Measurements from ENCODE around the gene PRR20E. TPM values are rescaled to one million over a fixed set of nuclear protein-coding genes. Genes with fewer than 3 reads are reported as not detected.
"Not testable (repeated sequence)": the region's sequence is repeated elsewhere in the genome, so short reads cannot be mapped to it uniquely, and the experiment has no call there.

The PRR20E gene
- total and polyA plus RNA-seq, 9 of the 15 experiments (the other 6 are each of a cell fraction or from before 2014, with no cell fraction given) = not detected

DNA sequence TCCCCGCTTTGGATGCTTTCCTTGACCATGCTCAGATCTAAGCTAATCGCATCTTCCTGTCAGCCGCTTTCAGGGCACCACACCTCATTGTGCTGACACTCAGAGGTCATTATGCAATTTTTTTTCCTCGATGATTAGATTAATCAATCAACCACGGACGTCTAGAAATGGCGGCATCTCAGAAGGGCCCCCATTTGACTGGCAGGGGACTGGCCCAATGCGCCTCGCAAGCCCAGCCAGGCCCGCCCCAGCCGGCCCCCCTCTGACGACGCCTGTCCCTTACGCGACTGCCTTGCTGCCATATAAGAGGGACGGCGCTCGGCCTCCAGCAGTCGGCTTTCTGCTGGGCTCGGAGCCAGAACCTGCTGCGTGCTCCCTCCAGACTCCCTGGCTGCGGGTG, 6.7 kb upstream of the PRR20E start, which contains the start of gene PRR20D:
Gene PRR20D, plus strand, starts transcription at position 301 of the 400 bp plus-strand sequence. CDS start 387 bp downstream, outside the sequence.
- ATAC-seq; H3K9me3 ChIP-seq (replicated peaks; ENCODE audit: control insufficient read depth, insufficient read depth, low read depth, low read length); DNase-seq (ENCODE audit: extremely low read depth in 1 of 4, low spot score in 3 of 4); H3K9me1 ChIP-seq (ENCODE audit: control insufficient read depth, insufficient read depth, low read length); H3K4me3 ChIP-seq; H3K9ac ChIP-seq (ENCODE audit: insufficient read depth in 1 of 2, low read depth in 2 of 2, low read length in 2 of 2); H3K79me2 ChIP-seq (ENCODE audit: control insufficient read depth, insufficient read depth, low read length); H3K4me2 ChIP-seq (ENCODE audit: insufficient read depth, low read length); H3K36me3 ChIP-seq (ENCODE audit: control insufficient read depth, insufficient read depth, low read length); intact Hi-C loops (cut with micrococcal nuclease); FAIRE-seq; POLR2A ChIA-PET; BruUV-seq (replicated peaks); H3K27me3 ChIP-seq (ENCODE audit: control insufficient read depth in 2 of 2, insufficient read depth in 2 of 2, low read length in 2 of 2); H4K20me1 ChIP-seq (replicated peaks; ENCODE audit: control insufficient read depth, insufficient read depth, low read length); CTCF ChIA-PET (ENCODE audit: low intra/inter-chr PET ratio); in situ Hi-C loops (cut with MboI); H3K4me1 ChIP-seq (replicated peaks in 1 of 2; ENCODE audit: control insufficient read depth in 2 of 2, insufficient read depth in 2 of 2, low read length in 2 of 2); H2AFZ ChIP-seq (ENCODE audit: low read depth, low read length); H3K27ac ChIP-seq (ENCODE audit: extremely low read depth, low read depth, low read length): not testable (repeated sequence)
- no CpG with 5 or more reads among the region's 22 CpGs for WGBS (ENCODE audit: insufficient coverage, low coverage, missing lambda C conversion rate)

DNA sequence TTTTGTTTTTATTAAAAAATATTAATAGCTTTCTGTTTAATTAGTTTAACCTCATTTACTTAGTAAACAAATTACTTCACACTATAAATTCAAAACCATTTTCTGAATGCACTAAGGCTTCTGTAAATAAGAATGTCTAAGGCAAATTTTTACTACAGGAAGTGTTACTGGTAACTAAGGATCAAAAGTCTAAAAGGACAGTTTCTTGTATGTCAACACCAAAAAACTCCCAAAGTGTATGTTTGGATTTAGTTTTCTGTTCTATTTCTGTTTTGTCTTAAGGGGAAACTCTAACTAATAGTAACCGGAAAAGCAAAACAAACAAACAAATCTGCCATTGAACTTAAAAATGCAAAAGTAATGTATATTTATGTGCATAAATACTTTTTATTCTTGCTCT, 24.7 kb downstream of the PRR20E start:
- ATAC-seq (no peak), DNase-seq (ENCODE audit: extremely low read depth in 1 of 4, low spot score in 3 of 4) (no peak), FAIRE-seq (no peak)
- Histone ChIP-seq H3K36me3 (ENCODE audit: control insufficient read depth, insufficient read depth, low read length) (no peaks in the 10 kb centered on the region), H3K9me3 (replicated peaks; ENCODE audit: control insufficient read depth, insufficient read depth, low read depth, low read length) (no peaks in the 10 kb centered on the region), H3K4me3 (no peak overlapping the region), H3K27ac (ENCODE audit: extremely low read depth, low read depth, low read length) (no peak overlapping the region), H2AFZ (ENCODE audit: low read depth, low read length) (no peak overlapping the region), H3K79me2 (ENCODE audit: control insufficient read depth, insufficient read depth, low read length) (no peaks in the 10 kb centered on the region), H3K9me1 (ENCODE audit: control insufficient read depth, insufficient read depth, low read length) (no peaks in the 10 kb centered on the region), H3K4me2 (ENCODE audit: insufficient read depth, low read length) (no peak overlapping the region), H3K4me1 (replicated peaks in 1 of 2; ENCODE audit: control insufficient read depth in 2 of 2, insufficient read depth in 2 of 2, low read length in 2 of 2) (no peaks in the 10 kb centered on the region), H3K27me3 (ENCODE audit: control insufficient read depth in 2 of 2, insufficient read depth in 2 of 2, low read length in 2 of 2) (no peaks in the 10 kb centered on the region), H3K9ac (ENCODE audit: insufficient read depth in 1 of 2, low read depth in 2 of 2, low read length in 2 of 2) (no peak overlapping the region), H4K20me1 (replicated peaks; ENCODE audit: control insufficient read depth, insufficient read depth, low read length) (no peaks in the 10 kb centered on the region)
- WGBS (ENCODE audit: insufficient coverage, low coverage, missing lambda C conversion rate) = 0% methylated on average over 1 of the region's 1 CpG
- in situ Hi-C loops (cut with MboI) (no loop called here), intact Hi-C loops (cut with micrococcal nuclease) (no loop called here)
- POLR2A ChIA-PET = no interaction called here
- BruUV-seq (replicated peaks) = no TSS peak
- CTCF ChIA-PET (ENCODE audit: low intra/inter-chr PET ratio) = no interaction called here
- TF ChIP-seq HDAC1 (IDR thresholded peaks at IDR 0.05) (no peak), CBFB (CRISPR knock-in tag; IDR thresholded peaks at IDR 0.05) (no peak), MAZ (CRISPR knock-in tag; conservative IDR thresholded peaks at IDR 0.05 in 1 of 2, IDR thresholded peaks at IDR 0.05 in 1 of 2) (no peak), ZNF584 (CRISPR knock-in tag; IDR thresholded peaks at IDR 0.05; ENCODE audit: low read depth) (no peak), NCOA6 (IDR thresholded peaks at IDR 0.05) (no peak), ARID3A (IDR thresholded peaks at IDR 0.05; ENCODE audit: borderline replicate concordance, low read depth, low read length) (no peak), MBD2 (IDR thresholded peaks at IDR 0.05; ENCODE audit: borderline replicate concordance, low read depth) (no peak), EWSR1 (IDR thresholded peaks at IDR 0.05; ENCODE audit: borderline replicate concordance, low read depth, partially characterized antibody) (no peak), ZC3H8 (IDR thresholded peaks at IDR 0.05) (no peak), TEAD4 (IDR thresholded peaks at IDR 0.05; ENCODE audit: low read length) (no peak), TEAD4 (CRISPR knock-in tag; IDR thresholded peaks at IDR 0.05; ENCODE audit: borderline replicate concordance) (no peak)
- TF ChIP-seq, protein P1, sequence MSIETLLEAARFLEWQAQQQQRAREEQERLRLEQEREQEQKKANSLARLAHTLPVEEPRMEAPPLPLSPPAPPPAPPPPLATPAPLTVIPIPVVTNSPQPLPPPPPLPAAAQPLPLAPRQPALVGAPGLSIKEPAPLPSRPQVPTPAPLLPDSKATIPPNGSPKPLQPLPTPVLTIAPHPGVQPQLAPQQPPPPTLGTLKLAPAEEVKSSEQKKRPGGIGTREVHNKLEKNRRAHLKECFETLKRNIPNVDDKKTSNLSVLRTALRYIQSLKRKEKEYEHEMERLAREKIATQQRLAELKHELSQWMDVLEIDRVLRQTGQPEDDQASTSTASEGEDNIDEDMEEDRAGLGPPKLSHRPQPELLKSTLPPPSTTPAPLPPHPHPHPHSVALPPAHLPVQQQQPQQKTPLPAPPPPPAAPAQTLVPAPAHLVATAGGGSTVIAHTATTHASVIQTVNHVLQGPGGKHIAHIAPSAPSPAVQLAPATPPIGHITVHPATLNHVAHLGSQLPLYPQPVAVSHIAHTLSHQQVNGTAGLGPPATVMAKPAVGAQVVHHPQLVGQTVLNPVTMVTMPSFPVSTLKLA (conservative IDR thresholded peaks at IDR 0.05) = no peak

All from K562 (cell line).